Chondrocyte (in vitro differentiated cells): ENCODE data around the gene ESPN. TPM values are rescaled to one million over a fixed set of nuclear protein-coding genes. Genes with fewer than 3 reads are reported as not detected.
"Not testable (repeated sequence)": the region's sequence is repeated elsewhere in the genome, so short reads cannot be mapped to it uniquely, and the experiment has no call there.

ENCODE experiments used
- DNase-seq: peaks from one replicate; pipeline ENCODE4 v3.0.0; 2021; ENCODE audit warnings: mixed read lengths, low spot score
- H3K27ac Mint-ChIP-seq: one replicate; pipeline ENCODE4 v1.8.0; 2021; ENCODE audit warnings: mild to moderate bottlenecking, moderate library complexity, mixed read lengths; ENCODE audit not compliant: unreplicated experiment
- H3K27me3 Mint-ChIP-seq: 2 replicates; pipeline ENCODE4 v1.8.0; 2021; ENCODE audit warnings: low read depth, mixed read lengths
- H3K36me3 Mint-ChIP-seq: 2 replicates; pipeline ENCODE4 v1.8.0; 2021; ENCODE audit warnings: low read depth, mixed read lengths
- H3K4me1 Mint-ChIP-seq: 2 replicates; pipeline ENCODE4 v1.8.0; 2021; ENCODE audit warnings: low read depth, mild to moderate bottlenecking, mixed read lengths
- H3K4me3 Mint-ChIP-seq: one replicate; pipeline ENCODE4 v1.8.0; 2021; ENCODE audit warnings: mild to moderate bottlenecking, moderate library complexity, mixed read lengths; ENCODE audit not compliant: unreplicated experiment
- H3K9me3 Mint-ChIP-seq: 2 replicates; pipeline ENCODE4 v1.8.0; 2021; ENCODE audit warnings: low read depth, mixed read lengths
- CTCF ChIP-seq: fragments of 200-600 bp; sonication (generic); IDR thresholded peaks from 2 replicates; pipeline ENCODE4 v1.5.0; 2021; ENCODE audit warnings: antibody characterized with exemption, mild to moderate bottlenecking, moderate library complexity
- total RNA-seq: library from RNA; stranded (reverse); gene quantifications from 3 replicates; pipeline ENCODE4 v1.2.1, GENCODE V29; 2021

The ESPN gene
- total RNA-seq, 1 donor from 2014 or later = 0.57 TPM

DNA sequence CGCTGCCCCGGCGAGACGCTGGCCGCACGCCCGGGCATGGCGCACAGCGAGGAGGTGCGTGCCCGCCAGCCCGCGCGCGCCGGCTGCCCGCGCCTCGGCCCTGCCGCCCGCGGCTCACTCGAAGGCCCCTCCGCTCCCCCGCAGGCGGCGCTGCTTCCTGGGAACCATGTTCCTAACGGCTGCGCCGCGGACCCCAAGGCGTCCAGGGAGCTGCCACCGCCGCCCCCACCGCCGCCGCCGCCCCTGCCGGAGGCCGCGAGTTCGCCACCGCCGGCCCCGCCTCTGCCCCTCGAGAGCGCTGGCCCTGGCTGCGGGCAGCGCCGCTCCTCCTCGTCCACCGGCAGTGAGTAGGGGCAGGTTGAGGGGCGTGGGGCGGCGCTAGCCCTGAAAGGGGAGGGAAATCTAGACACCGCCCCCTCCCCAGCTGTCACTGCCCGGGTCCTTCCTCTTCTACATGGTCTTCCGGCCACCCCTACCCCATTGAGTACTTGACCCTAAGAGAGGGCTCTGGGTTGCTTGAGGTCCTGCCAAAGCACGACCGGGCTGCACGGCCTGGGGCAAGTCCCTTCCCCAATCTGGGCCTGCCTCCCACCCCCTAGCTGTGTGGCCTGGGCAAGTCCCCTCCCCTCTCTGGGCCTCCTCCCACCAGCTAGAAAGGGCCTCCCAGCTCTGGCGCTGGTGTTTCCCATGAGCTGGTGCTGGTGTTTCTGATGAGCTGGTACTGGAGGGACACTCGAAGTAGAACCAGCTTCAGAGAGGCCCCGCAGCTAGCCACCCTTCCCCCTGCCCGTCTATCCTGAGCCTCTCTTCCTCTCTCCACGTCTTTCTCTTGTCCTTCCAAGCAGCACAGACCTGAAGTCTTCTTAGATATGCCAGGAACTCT, 24.4 kb downstream of the ESPN start:
- H3K27me3 Mint-ChIP-seq = peaks cover 20% of the 10 kb centered on the region
- peak overlapping the region; percentile 35 for H3K4me3 Mint-ChIP-seq
- TF ChIP-seq CTCF = peak; percentile 34
- peaks cover 7% of the 10 kb centered on the region for H3K4me1 Mint-ChIP-seq
- DNase-seq = no peak
- H3K27ac Mint-ChIP-seq = no peak overlapping the region
- no peaks in the 10 kb centered on the region for H3K36me3 Mint-ChIP-seq
- H3K9me3 Mint-ChIP-seq = no peaks in the 10 kb centered on the region

- Mint-ChIP-seq H3K36me3 (no peaks in the 10 kb centered on the region), H3K4me3 (no peak overlapping the region), H3K27me3 (peaks cover 20% of the 10 kb centered on the region), H3K27ac (no peak overlapping the region), H3K9me3 (no peaks in the 10 kb centered on the region), H3K4me1 (peaks cover 7% of the 10 kb centered on the region)
- no peak for TF ChIP-seq CTCF
- DNase-seq = no peak
These were observed 25.5 kb downstream of the ESPN start for GRCh38 chr1:6450005-6450450.

- not testable (repeated sequence) for H3K4me3 Mint-ChIP-seq, H3K4me1 Mint-ChIP-seq, H3K36me3 Mint-ChIP-seq, H3K9me3 Mint-ChIP-seq, DNase-seq, H3K27ac Mint-ChIP-seq
- peaks cover 20% of the 10 kb centered on the region for H3K27me3 Mint-ChIP-seq
These were observed 25.9 kb downstream of the ESPN start for GRCh38 chr1:6450486-6450885.

DNA sequence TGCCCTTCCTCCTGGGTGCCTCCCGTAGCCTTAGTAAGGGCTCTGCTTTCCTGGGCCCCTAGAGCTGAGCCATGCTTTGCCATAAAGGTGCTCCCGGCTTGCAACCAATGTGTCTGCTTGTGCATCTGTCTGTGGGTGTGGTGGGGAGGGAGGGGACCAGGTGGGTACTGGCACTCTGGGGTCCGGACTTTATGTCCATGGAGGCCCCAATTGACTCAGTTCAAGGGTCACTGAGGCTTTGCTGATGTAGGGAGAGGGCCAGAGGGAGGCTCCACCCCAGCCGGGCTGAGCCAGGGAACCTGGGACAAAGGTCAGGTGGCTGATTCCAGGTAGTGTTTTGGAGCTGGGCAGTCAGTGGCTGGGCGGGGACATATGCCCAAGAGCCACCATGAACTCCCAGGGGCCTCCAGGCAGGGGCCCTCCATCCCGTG, 26.4 kb downstream of the ESPN start:
- TF ChIP-seq CTCF = no peak
- Mint-ChIP-seq H3K9me3 (no peaks in the 10 kb centered on the region), H3K27me3 (peaks cover 20% of the 10 kb centered on the region), H3K4me1 (peaks cover 7% of the 10 kb centered on the region), H3K27ac (no peak overlapping the region), H3K36me3 (no peaks in the 10 kb centered on the region), H3K4me3 (no peak overlapping the region)
- no peak for DNase-seq

DNA sequence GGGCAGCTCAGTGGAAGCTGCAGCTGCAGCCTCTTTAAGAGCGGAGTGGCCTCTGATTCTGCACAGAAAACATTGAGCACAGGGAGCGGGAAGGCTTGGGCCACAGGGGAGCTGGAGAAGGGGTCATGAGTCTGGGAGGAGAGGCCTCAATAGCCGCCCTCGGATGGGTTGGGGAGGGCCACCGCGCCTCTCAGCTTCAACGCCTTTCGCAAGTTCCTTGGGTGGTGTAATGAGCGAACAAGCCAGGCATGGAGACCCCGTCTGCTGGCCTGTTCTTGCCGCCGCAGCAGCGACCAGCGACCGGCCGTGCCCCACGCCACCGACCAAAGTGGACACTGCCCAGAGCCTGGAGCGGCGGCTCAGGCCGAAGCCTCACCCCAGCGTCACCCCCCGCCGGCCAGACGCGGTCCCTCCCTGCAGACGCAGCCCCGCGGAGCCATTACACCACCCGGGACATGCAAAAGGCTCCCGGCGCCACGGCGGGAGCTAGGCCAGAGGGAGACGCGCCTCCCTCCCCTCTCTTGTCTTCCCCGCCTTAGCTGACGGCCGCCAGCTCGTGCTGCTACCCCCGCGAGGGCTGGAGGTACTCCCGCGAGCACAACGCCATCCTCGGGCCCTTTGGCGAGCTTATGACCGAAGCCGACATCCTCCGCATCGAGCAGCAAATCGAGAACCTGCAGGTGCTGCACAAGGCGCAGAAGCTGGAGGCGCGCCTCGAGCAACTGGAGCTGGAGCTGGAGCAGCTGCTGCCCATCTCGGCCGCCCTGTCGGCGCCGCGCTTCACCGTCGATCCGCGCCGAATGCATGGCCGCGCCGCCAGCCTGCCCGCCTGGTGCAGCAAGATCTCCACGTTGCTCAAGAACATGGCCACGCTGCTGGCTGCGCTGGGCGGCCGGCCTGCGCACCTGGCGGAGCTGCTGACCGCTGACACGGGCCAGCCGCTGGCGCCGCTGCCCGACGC, 29.6 kb downstream of the ESPN start:
- DNase-seq = peak; percentile 90
- H3K27ac Mint-ChIP-seq, H3K4me1 Mint-ChIP-seq, H3K27me3 Mint-ChIP-seq, H3K9me3 Mint-ChIP-seq, H3K36me3 Mint-ChIP-seq: not testable (repeated sequence)
- H3K4me3 Mint-ChIP-seq = peak overlapping the region; percentile 40
